H9 (cell line): ENCODE results near the gene SYT3. TPM values are rescaled to one million over a fixed set of nuclear protein-coding genes. Genes with fewer than 3 reads are reported as not detected.

Experiments
- DNase-seq: peaks from one replicate; pipeline ENCODE4 v3.0.0-alpha.2; 2017
- H2AFZ ChIP-seq: one replicate; pipeline ENCODE4 v1.6.1; 2013; ENCODE audit warnings: mild to moderate bottlenecking, low read length, control low read depth, moderate library complexity
- H2AK5ac ChIP-seq: 2 replicates; pipeline ENCODE4 v1.6.1; 2013; ENCODE audit warnings: low read length, control low read depth, mixed read lengths; ENCODE audit not compliant: insufficient read length
- H2BK120ac ChIP-seq: one replicate; pipeline ENCODE4 v1.6.1; 2013; ENCODE audit warnings: low read depth, mild to moderate bottlenecking, low read length, control low read depth, inconsistent platforms; ENCODE audit not compliant: poor library complexity, severe bottlenecking
- H2BK12ac ChIP-seq: 2 replicates; pipeline ENCODE4 v1.6.1; 2013; ENCODE audit warnings: low read length, control low read depth, mixed read lengths, low read depth; ENCODE audit not compliant: insufficient read length
- H2BK15ac ChIP-seq: 2 replicates; pipeline ENCODE4 v1.6.1; 2013; ENCODE audit warnings: low read depth, low read length, control low read depth
- H2BK20ac ChIP-seq: one replicate; pipeline ENCODE4 v1.6.1; 2013; ENCODE audit warnings: low read depth, mild to moderate bottlenecking, low read length, control low read depth, inconsistent platforms; ENCODE audit not compliant: poor library complexity, severe bottlenecking
- H2BK5ac ChIP-seq: 2 replicates; pipeline ENCODE4 v1.6.1; 2013; ENCODE audit warnings: low read length, control low read depth, mixed read lengths; ENCODE audit not compliant: insufficient read length
- H3K14ac ChIP-seq: 2 replicates; pipeline ENCODE4 v1.6.1; 2013; ENCODE audit warnings: low read length, control low read depth; ENCODE audit not compliant: insufficient read depth
- H3K18ac ChIP-seq: 2 replicates; pipeline ENCODE4 v1.6.1; 2013; ENCODE audit warnings: low read depth, mild to moderate bottlenecking, mixed read lengths, low read length, control low read depth; ENCODE audit not compliant: insufficient read length
- H3K23ac ChIP-seq: 2 replicates; pipeline ENCODE4 v1.6.1; 2013; ENCODE audit warnings: low read length, control low read depth, mixed read lengths, low read depth; ENCODE audit not compliant: insufficient read length
- H3K23me2 ChIP-seq: 2 replicates; pipeline ENCODE4 v1.6.1; 2013; ENCODE audit warnings: low read depth, mild to moderate bottlenecking, mixed read lengths, low read length, control low read depth; ENCODE audit not compliant: insufficient read length, poor library complexity, severe bottlenecking
- H3K27ac ChIP-seq: 2 replicates; pipeline ENCODE4 v1.5.1; 2013; ENCODE audit warnings: low read length, control low read depth, mixed read lengths, low read depth; ENCODE audit not compliant: insufficient read length
- H3K27me3 ChIP-seq: 2 replicates; pipeline ENCODE4 v1.6.1; 2013; ENCODE audit warnings: low read length, control low read depth, inconsistent platforms; ENCODE audit not compliant: insufficient read depth
- H3K4ac ChIP-seq: 2 replicates; pipeline ENCODE4 v1.6.1; 2013; ENCODE audit warnings: low read depth, mild to moderate bottlenecking, control low read depth, inconsistent platforms, low read length, moderate library complexity
- H3K4me1 ChIP-seq: 2 replicates; pipeline ENCODE4 v1.6.1; 2013; ENCODE audit warnings: low read length, control low read depth, inconsistent platforms; ENCODE audit not compliant: insufficient read depth
- H3K4me2 ChIP-seq: 2 replicates; pipeline ENCODE4 v1.6.1; 2013; ENCODE audit warnings: low read length, control low read depth, mixed read lengths; ENCODE audit not compliant: insufficient read length, insufficient read depth
- H3K56ac ChIP-seq: 2 replicates; pipeline ENCODE4 v1.6.1; 2013; ENCODE audit warnings: low read depth, mild to moderate bottlenecking, mixed read lengths, low read length, control low read depth; ENCODE audit not compliant: insufficient read length
- H3K79me1 ChIP-seq: 2 replicates; pipeline ENCODE4 v1.6.1; 2013; ENCODE audit warnings: low read depth, mild to moderate bottlenecking, moderate library complexity, low read length, control low read depth, inconsistent platforms; ENCODE audit not compliant: insufficient read depth, poor library complexity, severe bottlenecking
- H3K79me2 ChIP-seq: 2 replicates; pipeline ENCODE4 v1.6.1; 2013; ENCODE audit warnings: low read length, control low read depth, inconsistent platforms; ENCODE audit not compliant: insufficient read depth
- H3K9ac ChIP-seq: 2 replicates; pipeline ENCODE4 v1.6.1; 2013; ENCODE audit warnings: low read length, control low read depth, mixed read lengths; ENCODE audit not compliant: insufficient read length; ENCODE audit errors: extremely low read depth
- H3K9me3 ChIP-seq: one replicate; pipeline ENCODE4 v1.6.1; 2013; ENCODE audit warnings: low read depth, low read length, inconsistent platforms; ENCODE audit not compliant: control insufficient read depth
- H3T11ph ChIP-seq: one replicate; pipeline ENCODE4 v1.6.1; 2013; ENCODE audit warnings: mild to moderate bottlenecking, low read length, control low read depth, inconsistent platforms
- H4K20me1 ChIP-seq: one replicate; pipeline ENCODE4 v1.6.1; 2013; ENCODE audit not compliant: control insufficient read depth, insufficient read length, insufficient read depth
- H4K5ac ChIP-seq: 2 replicates; pipeline ENCODE4 v1.6.1; 2013; ENCODE audit warnings: low read depth, mild to moderate bottlenecking, mixed read lengths, low read length, control low read depth; ENCODE audit not compliant: insufficient read length
- H4K8ac ChIP-seq: replicated peaks from 2 replicates; pipeline ENCODE4 v1.6.1; 2013; ENCODE audit warnings: low read length, control low read depth, mixed read lengths, low read depth; ENCODE audit not compliant: insufficient read length
- H4K91ac ChIP-seq: 2 replicates; pipeline ENCODE4 v1.6.1; 2013; ENCODE audit warnings: low read depth, mild to moderate bottlenecking, moderate library complexity, mixed read lengths, low read length, control low read depth; ENCODE audit not compliant: insufficient read length
- H3K27ac Mint-ChIP-seq, 3 experiments: 2 replicates in 2 of 3; 3 replicates in 1 of 3; pipeline ENCODE4 v1.8.0; 2020 to 2021; ENCODE audit warnings: mixed read lengths in 3 of 3, mild to moderate bottlenecking in 1 of 3, moderate library complexity in 1 of 3
- H3K27me3 Mint-ChIP-seq: 2 replicates; pipeline ENCODE4 v1.8.0; 2021; ENCODE audit warnings: low read depth, mild to moderate bottlenecking, moderate library complexity, mixed read lengths
- H3K36me3 Mint-ChIP-seq, 3 experiments: 2 replicates in 2 of 3; 3 replicates in 1 of 3; pipeline ENCODE4 v1.8.0; 2020 to 2021; ENCODE audit warnings: low read depth in 3 of 3, mixed read lengths in 3 of 3; ENCODE audit not compliant: insufficient read depth in 1 of 3
- H3K4me1 Mint-ChIP-seq, 2 experiments: 2 replicates each; pipeline ENCODE4 v1.8.0; 2020; ENCODE audit warnings: mixed read lengths in 2 of 2
- H3K4me3 Mint-ChIP-seq, 2 experiments: 2 replicates in 1 of 2; 3 replicates in 1 of 2; pipeline ENCODE4 v1.8.0; 2020 to 2021; ENCODE audit warnings: mild to moderate bottlenecking in 2 of 2, mixed read lengths in 2 of 2, moderate library complexity in 1 of 2
- H3K9me3 Mint-ChIP-seq, 2 experiments: 2 replicates in 1 of 2; 3 replicates in 1 of 2; pipeline ENCODE4 v1.8.0; 2020; ENCODE audit warnings: mild to moderate bottlenecking in 2 of 2, mixed read lengths in 2 of 2, moderate library complexity in 1 of 2
- WGBS: extraction: QIAGEN DNeasy Blood & Tissue Kit; methylation state at CpG from one replicate; pipeline ENCODE4 v1.1.7; 2013; ENCODE audit warnings: missing lambda C conversion rate, low lambda C conversion rate, mixed read lengths; ENCODE audit not compliant: insufficient read length; ENCODE audit errors: extremely low coverage; 5-methylcytosine and 5-hydroxymethylcytosine counted together
- total RNA-seq: library from RNA; stranded (reverse); gene quantifications from 2 replicates; pipeline ENCODE4 v1.2.1, GENCODE V29; 2021
- TF ChIP-seq, protein P1 (sequence below): fragments of 200-600 bp; sonication (generic); conservative IDR thresholded peaks from 3 replicates; pipeline ENCODE4 v1.8.0; 2021; ENCODE audit warnings: antibody characterized with exemption, mild to moderate bottlenecking

The SYT3 gene
- total RNA-seq, 1 experiment from 2014 or later: 3.1 TPM

DNA sequence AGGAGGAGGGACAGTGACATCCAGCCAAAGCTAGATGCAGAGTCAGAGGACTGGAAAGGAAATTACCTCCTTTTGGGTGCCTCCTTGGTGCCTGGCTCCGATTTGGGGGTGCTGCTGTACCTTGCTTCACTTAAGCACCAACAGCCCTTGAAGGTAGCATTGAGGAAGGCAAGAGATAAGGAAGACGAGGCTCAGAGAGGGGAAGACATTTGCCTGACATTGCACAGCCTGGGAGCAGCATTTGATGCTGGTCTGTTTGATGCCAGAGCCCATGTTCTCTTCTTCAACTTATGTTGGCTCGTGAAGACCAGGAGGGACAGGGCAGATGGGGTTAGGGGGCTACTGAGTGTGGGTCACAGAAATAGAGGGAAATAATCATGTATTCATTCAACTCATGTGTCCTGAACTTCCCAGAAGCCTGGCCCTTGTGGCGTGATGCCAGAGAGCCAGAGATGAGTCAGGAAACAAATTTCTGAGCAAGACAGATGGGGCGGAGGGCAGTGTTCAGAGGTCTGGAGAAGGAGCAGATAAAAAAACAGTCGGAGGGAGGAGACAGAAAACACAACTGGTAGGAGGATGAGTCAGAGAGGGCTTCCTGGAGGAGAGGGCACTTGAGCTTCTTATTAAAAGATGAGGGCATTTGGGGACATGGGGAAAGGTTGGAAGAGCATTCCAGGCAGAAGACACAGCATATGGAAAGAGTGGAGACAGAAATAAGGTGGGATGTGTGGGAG, 6.6 kb upstream of the SYT3 start:
- Histone ChIP-seq H4K5ac (no peak overlapping the region), H3K4me2 (no peak overlapping the region), H3K27ac (no peak overlapping the region), H3K23ac (no peak overlapping the region), H3K79me1 (no peaks in the 10 kb centered on the region), H3T11ph (no peak overlapping the region), H3K27me3 (peaks cover 4% of the 10 kb centered on the region), H3K79me2 (no peaks in the 10 kb centered on the region), H3K56ac (no peak overlapping the region), H2BK20ac (no peak overlapping the region), H2BK5ac (no peak overlapping the region), H2BK12ac (no peak overlapping the region), H4K20me1 (no peaks in the 10 kb centered on the region), H3K4ac (no peak overlapping the region), H3K9me3 (no peaks in the 10 kb centered on the region), H3K23me2 (no peaks in the 10 kb centered on the region), H2AFZ (no peak overlapping the region), H3K4me1 (peaks cover 4% of the 10 kb centered on the region; the same call in 1 of the 2 replicates), H2BK15ac (no peak overlapping the region), H2BK120ac (no peak overlapping the region), H3K9ac (no peak overlapping the region), H3K18ac (no peak overlapping the region), H4K8ac (no peak overlapping the region), H2AK5ac (no peak overlapping the region), H4K91ac (no peak overlapping the region), H3K14ac (no peak overlapping the region; the same call in 1 of the 2 replicates)
- Mint-ChIP-seq H3K4me1 (peaks cover 7 to 16% of the 10 kb centered on the region in 2 experiments), H3K27ac (no peak overlapping the region), H3K4me3 (no peak overlapping the region), H3K27me3 (peaks cover 14% of the 10 kb centered on the region), H3K36me3 (no peaks in the 10 kb centered on the region), H3K9me3 (no peaks in the 10 kb centered on the region; a peak in 1 of 5 replicates)
- DNase-seq: no peak
- no CpG with 5 or more reads among the region's 6 CpGs for WGBS
- TF ChIP-seq, protein P1, sequence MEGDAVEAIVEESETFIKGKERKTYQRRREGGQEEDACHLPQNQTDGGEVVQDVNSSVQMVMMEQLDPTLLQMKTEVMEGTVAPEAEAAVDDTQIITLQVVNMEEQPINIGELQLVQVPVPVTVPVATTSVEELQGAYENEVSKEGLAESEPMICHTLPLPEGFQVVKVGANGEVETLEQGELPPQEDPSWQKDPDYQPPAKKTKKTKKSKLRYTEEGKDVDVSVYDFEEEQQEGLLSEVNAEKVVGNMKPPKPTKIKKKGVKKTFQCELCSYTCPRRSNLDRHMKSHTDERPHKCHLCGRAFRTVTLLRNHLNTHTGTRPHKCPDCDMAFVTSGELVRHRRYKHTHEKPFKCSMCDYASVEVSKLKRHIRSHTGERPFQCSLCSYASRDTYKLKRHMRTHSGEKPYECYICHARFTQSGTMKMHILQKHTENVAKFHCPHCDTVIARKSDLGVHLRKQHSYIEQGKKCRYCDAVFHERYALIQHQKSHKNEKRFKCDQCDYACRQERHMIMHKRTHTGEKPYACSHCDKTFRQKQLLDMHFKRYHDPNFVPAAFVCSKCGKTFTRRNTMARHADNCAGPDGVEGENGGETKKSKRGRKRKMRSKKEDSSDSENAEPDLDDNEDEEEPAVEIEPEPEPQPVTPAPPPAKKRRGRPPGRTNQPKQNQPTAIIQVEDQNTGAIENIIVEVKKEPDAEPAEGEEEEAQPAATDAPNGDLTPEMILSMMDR: no peak
